DND-41 (cell line): ENCODE data around the gene SHD.

Source experiments
- ATAC-seq: fragments of 200-7000 bp; cut with Tn5 transposase; 3 replicates; pipeline ENCODE4 v1.9.1; 2021; ENCODE audit warnings: low read depth; ENCODE audit not compliant: insufficient read depth
- DNase-seq: peaks from one replicate; pipeline ENCODE4 v3.0.0-alpha.2; 2020
- H2AFZ ChIP-seq: 2 replicates; pipeline ENCODE4 v1.6.0; 2012; ENCODE audit warnings: low read depth, low read length
- H3K27ac ChIP-seq: 2 replicates; pipeline ENCODE4 v1.5.1; 2012; ENCODE audit warnings: low read length, inconsistent platforms
- H3K27me3 ChIP-seq: fragments of 200-600 bp; sonication (generic); 2 replicates; pipeline ENCODE4 v1.6.0; 2012; ENCODE audit warnings: low read length, mild to moderate bottlenecking, inconsistent platforms; ENCODE audit not compliant: insufficient read depth, poor library complexity
- H3K36me3 ChIP-seq: 2 replicates; pipeline ENCODE4 v1.5.1; 2012; ENCODE audit warnings: low read length, inconsistent platforms; ENCODE audit not compliant: insufficient read depth
- H3K4me1 ChIP-seq: 2 replicates; pipeline ENCODE4 v1.5.1; 2012; ENCODE audit warnings: mild to moderate bottlenecking, low read length; ENCODE audit not compliant: insufficient read depth
- H3K4me2 ChIP-seq: 2 replicates; pipeline ENCODE4 v1.6.0; 2012; ENCODE audit warnings: mild to moderate bottlenecking, moderate library complexity, low read length, inconsistent platforms; ENCODE audit not compliant: insufficient read depth
- H3K4me3 ChIP-seq, 2 experiments: fragments of 200-600 bp in 1 of 2; shearing (Covaris generic) in 1 of 2; 2 replicates each; pipeline ENCODE4 v1.5.1; 2012 to 2016; ENCODE audit warnings: inconsistent platforms in 2 of 2, low read length in 2 of 2, mild to moderate bottlenecking in 2 of 2, low read depth in 1 of 2, moderate library complexity in 1 of 2
- H3K79me2 ChIP-seq: 2 replicates; pipeline ENCODE4 v1.6.0; 2012; ENCODE audit warnings: low read length, inconsistent platforms; ENCODE audit not compliant: insufficient read depth
- H3K9ac ChIP-seq: 2 replicates; pipeline ENCODE4 v1.6.0; 2012; ENCODE audit warnings: low read depth, mild to moderate bottlenecking, inconsistent platforms, low read length, moderate library complexity
- H3K9me3 ChIP-seq: 2 replicates; pipeline ENCODE4 v1.5.1; 2012; ENCODE audit warnings: low read length, moderate library complexity, mild to moderate bottlenecking, inconsistent platforms; ENCODE audit not compliant: insufficient read depth, severe bottlenecking
- H4K20me1 ChIP-seq: 2 replicates; pipeline ENCODE4 v1.6.0; 2012; ENCODE audit warnings: low read length; ENCODE audit not compliant: insufficient read depth
- CTCF ChIP-seq: IDR thresholded peaks from 2 replicates; pipeline ENCODE4 v1.5.1; 2012; ENCODE audit warnings: borderline replicate concordance, low read length, moderate library complexity, mild to moderate bottlenecking; ENCODE audit not compliant: poor library complexity, severe bottlenecking; ENCODE audit errors: extremely low read depth
- EZH2 ChIP-seq: IDR thresholded peaks from 3 replicates; pipeline ENCODE4 v1.6.1; 2012; ENCODE audit warnings: borderline replicate concordance, low read depth, mild to moderate bottlenecking, moderate library complexity, low read length, inconsistent platforms; ENCODE audit not compliant: severe bottlenecking

Gene SHD

GRCh38 chr19:4291184-4291732 is 12.2 kb downstream of the SHD start:
- no peak for DNase-seq
- H3K27me3 ChIP-seq: no peaks in the 10 kb centered on the region
- ATAC-seq: no peak
- no peak for TF ChIP-seq EZH2
- no peak for TF ChIP-seq CTCF
- no peaks in the 10 kb centered on the region for H3K79me2 ChIP-seq
- no peak overlapping the region for H3K4me3 ChIP-seq
- no peaks in the 10 kb centered on the region for H3K9me3 ChIP-seq
- H3K4me1 ChIP-seq: peaks cover 3% of the 10 kb centered on the region
- H4K20me1 ChIP-seq: 0 out of 2 replicates have a peak, but pooled peaks cover 6% of the 10 kb centered on the region
- H3K9ac ChIP-seq: no peak overlapping the region
- no peaks in the 10 kb centered on the region for H3K36me3 ChIP-seq
- no peak overlapping the region for H3K4me2 ChIP-seq
- no peak overlapping the region for H3K27ac ChIP-seq
- H2AFZ ChIP-seq: no peak overlapping the region

GRCh38 chr19:4292515-4292914 is 13.4 kb downstream of the SHD start:
- 0 out of 2 replicates have a peak, but pooled peaks cover 6% of the 10 kb centered on the region for H4K20me1 ChIP-seq
- peaks cover 14% of the 10 kb centered on the region for H3K4me1 ChIP-seq
- TF ChIP-seq EZH2 (no peak), CTCF (no peak)
- H3K9ac ChIP-seq: no peak overlapping the region
- H3K27me3 ChIP-seq: no peaks in the 10 kb centered on the region
- H3K27ac ChIP-seq: no peak overlapping the region
- H3K4me2 ChIP-seq: no peak overlapping the region
- no peak overlapping the region for H2AFZ ChIP-seq
- DNase-seq (no peak), ATAC-seq (no peak)
- H3K4me3 ChIP-seq: no peak overlapping the region
- no peaks in the 10 kb centered on the region for H3K9me3 ChIP-seq
- no peaks in the 10 kb centered on the region for H3K36me3 ChIP-seq
- H3K79me2 ChIP-seq: no peaks in the 10 kb centered on the region

DNA sequence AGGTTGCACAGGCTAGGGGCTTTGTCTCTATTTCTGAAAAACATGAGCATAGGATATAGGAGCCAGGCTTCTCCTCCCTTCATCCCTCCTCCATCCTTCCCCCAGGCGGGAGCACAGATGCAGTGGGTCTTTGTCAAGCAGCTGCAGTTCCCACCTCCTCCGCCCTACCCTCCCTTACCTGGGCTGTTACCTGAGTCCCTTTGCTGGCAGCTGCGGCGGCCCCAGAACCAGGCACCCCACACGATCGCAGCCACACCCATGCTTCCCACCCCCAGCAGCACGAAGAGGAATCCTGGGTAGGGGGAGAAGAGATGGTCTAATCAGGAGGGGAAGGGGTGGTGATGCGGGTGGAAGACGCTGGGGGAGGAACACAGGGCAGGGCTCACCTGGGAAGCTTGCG is 15.3 kb downstream of the SHD start:
- H3K36me3 ChIP-seq: no peaks in the 10 kb centered on the region
- 0 out of 2 replicates have a peak, but pooled peaks cover 6% of the 10 kb centered on the region for H4K20me1 ChIP-seq
- no peak overlapping the region for H3K27ac ChIP-seq
- no peak for DNase-seq
- no peak overlapping the region for H3K4me2 ChIP-seq
- no peak for ATAC-seq
- no peak overlapping the region for H3K9ac ChIP-seq
- no peaks in the 10 kb centered on the region for H3K79me2 ChIP-seq
- H3K9me3 ChIP-seq: no peaks in the 10 kb centered on the region
- TF ChIP-seq EZH2: no peak
- TF ChIP-seq CTCF: no peak
- H3K4me3 ChIP-seq: no peak overlapping the region
- H3K4me1 ChIP-seq: peaks cover 14% of the 10 kb centered on the region
- H3K27me3 ChIP-seq: no peaks in the 10 kb centered on the region
- H2AFZ ChIP-seq: no peak overlapping the region
